Ascending aorta (tissue), 2 donors: Measurements from ENCODE around the gene FLT3LG. TPM values are rescaled to one million over a fixed set of nuclear protein-coding genes. Genes with fewer than 3 reads are reported as not detected.
A peak's percentile ranks its signal among the peaks of the same experiment; 100 is the strongest.
"Not testable (repeated sequence)": the region's sequence is repeated elsewhere in the genome, so short reads cannot be mapped to it uniquely, and the experiment has no call there.

Source experiments
- DNase-seq, 2 donors: peaks; one replicate each; pipeline ENCODE4 v3.0.0-alpha.2; 2019; ENCODE audit warnings: low spot score in 2 of 2
- H3K27ac ChIP-seq, 2 donors: fragments of 200-600 bp; sonication (generic); one replicate each; pipeline ENCODE4 v1.5.1; 2016 to 2017; ENCODE audit warnings: mild to moderate bottlenecking in 1 of 2
- H3K27me3 ChIP-seq: fragments of 200-600 bp; sonication (generic); one replicate; pipeline ENCODE4 v1.5.1; 2017
- H3K36me3 ChIP-seq, 2 donors: fragments of 200-600 bp; sonication (generic); one replicate each; pipeline ENCODE4 v1.5.1; 2016
- H3K4me1 ChIP-seq, 2 donors: fragments of 200-600 bp; sonication (generic); one replicate each; pipeline ENCODE4 v1.5.1; 2016 to 2017; ENCODE audit warnings: mild to moderate bottlenecking in 1 of 2
- H3K4me3 ChIP-seq, 2 donors: fragments of 200-600 bp; sonication (generic); one replicate each; pipeline ENCODE4 v1.5.1; 2016 to 2017; ENCODE audit warnings: mild to moderate bottlenecking in 1 of 2
- H3K9me3 ChIP-seq, 2 donors: fragments of 200-600 bp; sonication (generic); one replicate each; pipeline ENCODE4 v1.5.1; 2016
- intact Hi-C: fragments of 100-400 bp; cut with DNase I; formaldehyde crosslinking; loops from one replicate; pipeline ENCODE4 v1.15.1; 2023
- total RNA-seq: library from RNA; depleted of rRNA; stranded (reverse); fragments of >200 nt; gene quantifications from one replicate; pipeline ENCODE4 v1.1.0, GENCODE V29; 2016
- TF ChIP-seq, protein P1 (sequence below), 3 experiments: fragments of 200-600 bp in 2 of 3; fragments of 450-650 bp in 1 of 3; sonication (generic) in 2 of 3; IDR thresholded peaks; one replicate each; pipeline ENCODE4 v1.5.1; 2016 to 2019; ENCODE audit warnings: antibody characterized with exemption in 3 of 3, mild to moderate bottlenecking in 1 of 3, moderate library complexity in 1 of 3

FLT3LG gene
- total RNA-seq, 1 donor from 2014 or later, result 37.3 TPM

DNA sequence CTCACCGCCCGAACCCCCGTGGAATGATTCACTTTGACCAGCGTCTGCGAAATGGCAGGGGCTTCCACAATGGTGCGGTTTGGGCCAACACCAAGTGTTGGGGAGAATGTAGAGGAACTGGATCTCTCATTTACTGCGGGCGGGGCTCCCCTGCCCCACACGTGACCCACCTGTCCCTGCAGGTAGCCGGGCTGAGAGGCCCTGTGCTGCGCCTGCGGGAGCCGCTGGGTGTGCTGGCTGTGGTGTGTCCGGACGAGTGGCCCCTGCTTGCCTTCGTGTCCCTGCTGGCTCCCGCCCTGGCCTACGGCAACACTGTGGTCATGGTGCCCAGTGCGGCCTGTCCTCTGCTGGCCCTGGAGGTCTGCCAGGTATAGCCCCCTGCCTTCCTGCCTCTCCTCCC, 5.8 kb upstream of the FLT3LG start:
- TF ChIP-seq, protein P1, sequence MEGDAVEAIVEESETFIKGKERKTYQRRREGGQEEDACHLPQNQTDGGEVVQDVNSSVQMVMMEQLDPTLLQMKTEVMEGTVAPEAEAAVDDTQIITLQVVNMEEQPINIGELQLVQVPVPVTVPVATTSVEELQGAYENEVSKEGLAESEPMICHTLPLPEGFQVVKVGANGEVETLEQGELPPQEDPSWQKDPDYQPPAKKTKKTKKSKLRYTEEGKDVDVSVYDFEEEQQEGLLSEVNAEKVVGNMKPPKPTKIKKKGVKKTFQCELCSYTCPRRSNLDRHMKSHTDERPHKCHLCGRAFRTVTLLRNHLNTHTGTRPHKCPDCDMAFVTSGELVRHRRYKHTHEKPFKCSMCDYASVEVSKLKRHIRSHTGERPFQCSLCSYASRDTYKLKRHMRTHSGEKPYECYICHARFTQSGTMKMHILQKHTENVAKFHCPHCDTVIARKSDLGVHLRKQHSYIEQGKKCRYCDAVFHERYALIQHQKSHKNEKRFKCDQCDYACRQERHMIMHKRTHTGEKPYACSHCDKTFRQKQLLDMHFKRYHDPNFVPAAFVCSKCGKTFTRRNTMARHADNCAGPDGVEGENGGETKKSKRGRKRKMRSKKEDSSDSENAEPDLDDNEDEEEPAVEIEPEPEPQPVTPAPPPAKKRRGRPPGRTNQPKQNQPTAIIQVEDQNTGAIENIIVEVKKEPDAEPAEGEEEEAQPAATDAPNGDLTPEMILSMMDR (IDR thresholded peaks at IDR 0.05), result no peak
- DNase-seq, result no peak
- H3K9me3 ChIP-seq, result no peaks in the 10 kb centered on the region
- no peak overlapping the region for H3K4me3 ChIP-seq
- peak overlapping the region in 1 of 2 donors; percentile 52 for H3K27ac ChIP-seq
- intact Hi-C loops, result no loop called here
- peaks cover 4 to 12% of the 10 kb centered on the region in 2 donors for H3K36me3 ChIP-seq
- H3K4me1 ChIP-seq, result no peaks in the 10 kb centered on the region
- no peaks in the 10 kb centered on the region for H3K27me3 ChIP-seq

GRCh38 chr19:49468746-49469447, 5.1 kb upstream of the FLT3LG start:
- peaks cover 4 to 12% of the 10 kb centered on the region in 2 donors for H3K36me3 ChIP-seq
- TF ChIP-seq, protein P1 (IDR thresholded peaks at IDR 0.05), result no peak

GRCh38 chr19:49469828-49470614, 4.0 kb upstream of the FLT3LG start:
- TF ChIP-seq, protein P1 (IDR thresholded peaks at IDR 0.05), result peak in 1 of 3 experiments; percentile 6

More at GRCh38 chr19:49468746-49469447, 5.1 kb upstream of the FLT3LG start:
- Histone ChIP-seq H3K4me1 (peaks cover 0 to 4% of the 10 kb centered on the region in 2 donors), H3K27me3 (no peaks in the 10 kb centered on the region), H3K27ac (peak overlapping the region in 1 of 2 donors; percentile 52), H3K4me3 (no peak overlapping the region), H3K9me3 (no peaks in the 10 kb centered on the region)
- intact Hi-C loops, result no loop called here
- DNase-seq, result peak in 1 of 2 donors; percentile 90

DNA sequence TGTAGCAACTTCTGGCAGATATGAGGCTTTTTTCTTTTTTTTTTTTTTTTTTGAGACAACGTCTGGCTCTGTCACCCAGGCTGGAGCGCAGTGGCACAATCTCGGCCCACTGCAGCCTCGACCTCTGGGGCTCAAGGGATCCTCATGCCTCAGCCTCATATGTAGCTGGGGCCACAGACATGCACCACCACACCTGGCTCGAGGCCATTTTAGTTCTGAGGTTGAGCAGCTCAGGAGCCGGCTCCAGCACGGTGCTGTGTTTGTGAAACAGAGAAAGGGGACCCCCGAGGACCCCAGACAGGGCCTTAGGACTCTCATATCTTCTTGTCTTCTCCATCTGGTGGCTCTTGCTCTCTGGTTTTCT, 3.4 kb upstream of the FLT3LG start:
- Histone ChIP-seq H3K4me1 (peaks cover 0 to 4% of the 10 kb centered on the region in 2 donors), H3K4me3 (no peak overlapping the region), H3K27me3 (no peaks in the 10 kb centered on the region), H3K27ac (no peak overlapping the region), H3K9me3 (no peaks in the 10 kb centered on the region), H3K36me3 (peaks cover 4 to 5% of the 10 kb centered on the region in 2 donors)
- TF ChIP-seq, protein P1 (IDR thresholded peaks at IDR 0.05), result no peak
- DNase-seq, result no peak
- intact Hi-C loops, result no loop called here

More at GRCh38 chr19:49469828-49470614, 4.0 kb upstream of the FLT3LG start:
- peak overlapping the region in 1 of 2 donors; percentile 18 for H3K27ac ChIP-seq
- no peaks in the 10 kb centered on the region for H3K27me3 ChIP-seq
- H3K9me3 ChIP-seq, result no peaks in the 10 kb centered on the region
- H3K4me1 ChIP-seq, result peaks cover 0 to 4% of the 10 kb centered on the region in 2 donors
- no peak for DNase-seq
- H3K36me3 ChIP-seq, result peaks cover 4 to 6% of the 10 kb centered on the region in 2 donors
- H3K4me3 ChIP-seq, result no peak overlapping the region
- intact Hi-C loops, result no loop called here

DNA sequence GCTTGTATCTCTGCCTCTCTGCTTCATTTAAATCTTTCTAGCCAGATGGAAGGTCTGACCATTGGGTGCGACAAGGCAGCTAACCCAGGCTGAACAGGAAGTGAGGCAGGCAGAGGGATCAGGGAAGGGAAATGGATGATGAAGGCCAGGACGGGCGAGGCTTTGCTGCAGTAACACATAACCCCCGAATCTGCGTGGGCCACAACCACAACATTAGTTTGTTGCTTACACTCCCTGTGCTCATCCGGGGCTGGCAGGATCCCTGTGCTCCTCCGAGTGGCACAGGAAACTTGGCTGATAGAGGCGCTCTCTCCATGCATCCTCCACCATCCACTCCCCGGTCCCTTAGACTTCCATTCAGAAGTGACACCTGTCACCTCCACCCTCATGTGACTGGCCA, 1.1 kb upstream of the FLT3LG start:
- TF ChIP-seq, protein P1 (IDR thresholded peaks at IDR 0.05), result no peak
- DNase-seq, result no peak
- no peak overlapping the region for H3K27ac ChIP-seq
- peaks cover 0 to 4% of the 10 kb centered on the region in 2 donors for H3K4me1 ChIP-seq
- H3K36me3 ChIP-seq, result no peaks in the 10 kb centered on the region
- H3K27me3 ChIP-seq, result no peaks in the 10 kb centered on the region
- intact Hi-C loops, result no loop called here
- no peaks in the 10 kb centered on the region for H3K9me3 ChIP-seq
- H3K4me3 ChIP-seq, result no peak overlapping the region

DNA sequence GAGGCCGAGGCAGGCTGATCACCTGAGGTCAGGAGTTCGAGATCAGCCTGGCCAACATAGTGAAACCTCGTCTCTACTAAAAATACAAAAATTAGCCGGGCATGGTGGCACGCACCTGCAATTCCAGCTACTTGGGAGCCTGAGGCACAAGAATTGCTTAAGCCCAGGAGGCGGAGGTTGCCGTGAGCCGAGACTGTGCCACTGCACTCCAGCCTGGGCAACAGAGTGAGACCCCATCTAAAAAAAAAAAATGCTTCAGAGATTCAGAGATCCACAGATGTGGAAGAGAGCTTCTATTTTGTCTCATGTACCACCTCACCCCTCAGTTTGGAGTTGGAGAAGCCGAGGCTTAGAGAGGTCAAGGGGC, 531 bp upstream of the FLT3LG start:
- Histone ChIP-seq H3K4me3 (peak overlapping the region; percentile 68 to 86), H3K27ac (peak overlapping the region; percentile 58 to 66)
- H3K27me3 ChIP-seq, DNase-seq, H3K4me1 ChIP-seq, H3K36me3 ChIP-seq, H3K9me3 ChIP-seq, intact Hi-C loops: not testable (repeated sequence)
